Right lobe of liver (tissue), 6 donors: ENCODE data around the gene MEIS2. TPM values are rescaled to one million over a fixed set of nuclear protein-coding genes. Genes with fewer than 3 reads are reported as not detected.

ENCODE experiments used
- ATAC-seq, 4 donors: fragments of 200-7000 bp; cut with Tn5 transposase; one replicate each; pipeline ENCODE4 v1.9.1; 2020; ENCODE audit warnings: mild to moderate bottlenecking in 4 of 4, moderate library complexity in 4 of 4
- DNase-seq, 3 donors: peaks; one replicate each; pipeline ENCODE4 v3.0.0-alpha.2; 2020
- H3K27ac ChIP-seq, 3 donors: fragments of 200-600 bp; one replicate each; pipeline ENCODE4 v1.8.0; 2022
- H3K27me3 ChIP-seq, 2 donors: fragments of 200-600 bp; one replicate each; pipeline ENCODE4 v1.8.0; 2022
- H3K36me3 ChIP-seq, 4 donors: fragments of 200-600 bp; sonication (generic) in 1 of 4; one replicate each; pipeline versions ENCODE4 v1.5.1 to v1.8.0; 2017 to 2022; ENCODE audit warnings: control low read depth in 1 of 4
- H3K4me1 ChIP-seq, 4 donors: fragments of 200-600 bp; sonication (generic) in 1 of 4; one replicate each; pipeline versions ENCODE4 v1.5.1 to v1.8.0; 2017 to 2022; ENCODE audit warnings: control low read depth in 1 of 4
- H3K4me3 ChIP-seq, 3 donors: fragments of 200-600 bp; one replicate each; pipeline ENCODE4 v1.8.0; 2022
- H3K9me3 ChIP-seq, 4 donors: fragments of 200-600 bp; sonication (generic) in 1 of 4; one replicate each; pipeline versions ENCODE4 v1.5.1 to v1.8.0; 2017 to 2022; ENCODE audit warnings: control low read depth in 1 of 4
- POLR2A ChIP-seq: fragments of 450-650 bp; IDR thresholded peaks from one replicate; pipeline ENCODE4 v1.6.1; 2017; ENCODE audit warnings: antibody characterized with exemption, mild to moderate bottlenecking
- WGBS: methylation state at CpG from one replicate; pipeline ENCODE4 v1.1.6; 2018; ENCODE audit warnings: low coverage, low lambda C conversion rate; ENCODE audit not compliant: insufficient coverage; ENCODE audit errors: missing lambda C conversion rate; 5-methylcytosine and 5-hydroxymethylcytosine counted together
- intact Hi-C, 2 donors: fragments of 100-400 bp; cut with DNase I; formaldehyde crosslinking; loops; one replicate each; pipeline versions ENCODE4 v1.11.2 to v1.14.1; 2022
- total RNA-seq, 6 experiments: library from RNA; depleted of rRNA in 2 of 6; stranded (reverse); fragments of >200 nt in 2 of 6; fragmentation: NEBNext Ultra II Directional in 3 of 6; extraction: Animal tissue kit (Norgen Biotek cat#: 25700) in 3 of 6; gene quantifications; one replicate each; pipeline versions ENCODE4 v1.1.0 to v1.2.4, GENCODE V29; 2016 to 2023
- TF ChIP-seq, protein P1 (sequence below), 4 donors: fragments of 200-600 bp in 3 of 4; fragments of 450-650 bp in 1 of 4; IDR thresholded peaks; one replicate each; pipeline versions ENCODE4 v1.5.1 to v1.8.0; 2016 to 2022; ENCODE audit warnings: antibody characterized with exemption in 4 of 4, mild to moderate bottlenecking in 2 of 4
- donor health status: DM: no; HTN: yes; CAD: no.
- donor health status: DM: no; HTN: no; CAD: no.
- donor health status: DM: no; HTN: no; CAD: no.
- donor health status: DM: no; HTN: yes; CAD: no.
- donor health status: DM: no; HTN: yes; CAD: no.

MEIS2 gene
- total RNA-seq, 6 experiments from 2014 or later, result 6.1 to 18.0 (median 7.9) TPM

DNA sequence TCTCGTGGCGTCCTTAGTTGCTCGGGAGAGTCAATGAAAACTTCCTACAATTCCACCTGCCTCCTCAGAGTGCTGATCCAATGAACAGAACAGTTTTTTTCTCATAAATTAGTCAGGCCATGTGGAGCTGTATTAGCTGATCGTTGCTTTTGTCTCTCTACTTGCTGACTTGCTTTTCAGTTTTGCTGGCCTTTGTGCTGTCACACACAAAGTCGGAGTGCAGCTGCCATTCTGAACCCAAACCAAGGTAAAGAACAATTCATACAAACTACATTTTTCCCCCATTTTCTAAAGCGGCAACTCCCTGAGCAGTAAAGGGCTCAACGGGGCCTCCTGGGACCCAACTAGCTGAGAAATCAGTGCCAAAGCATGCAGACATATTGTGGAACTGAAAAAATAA lies 43.1 kb downstream of the MEIS2 start:
- no peak overlapping the region for H3K27ac ChIP-seq
- no peak for ATAC-seq
- WGBS, result 93% methylated on average over 7 of the region's 7 CpGs
- H3K27me3 ChIP-seq, result no peaks in the 10 kb centered on the region
- intact Hi-C loops, result no loop called here
- TF ChIP-seq POLR2A, result no peak
- no peaks in the 10 kb centered on the region for H3K4me1 ChIP-seq
- H3K9me3 ChIP-seq, result no peaks in the 10 kb centered on the region
- DNase-seq, result no peak
- H3K36me3 ChIP-seq, result no peaks in the 10 kb centered on the region
- H3K4me3 ChIP-seq, result no peak overlapping the region

DNA sequence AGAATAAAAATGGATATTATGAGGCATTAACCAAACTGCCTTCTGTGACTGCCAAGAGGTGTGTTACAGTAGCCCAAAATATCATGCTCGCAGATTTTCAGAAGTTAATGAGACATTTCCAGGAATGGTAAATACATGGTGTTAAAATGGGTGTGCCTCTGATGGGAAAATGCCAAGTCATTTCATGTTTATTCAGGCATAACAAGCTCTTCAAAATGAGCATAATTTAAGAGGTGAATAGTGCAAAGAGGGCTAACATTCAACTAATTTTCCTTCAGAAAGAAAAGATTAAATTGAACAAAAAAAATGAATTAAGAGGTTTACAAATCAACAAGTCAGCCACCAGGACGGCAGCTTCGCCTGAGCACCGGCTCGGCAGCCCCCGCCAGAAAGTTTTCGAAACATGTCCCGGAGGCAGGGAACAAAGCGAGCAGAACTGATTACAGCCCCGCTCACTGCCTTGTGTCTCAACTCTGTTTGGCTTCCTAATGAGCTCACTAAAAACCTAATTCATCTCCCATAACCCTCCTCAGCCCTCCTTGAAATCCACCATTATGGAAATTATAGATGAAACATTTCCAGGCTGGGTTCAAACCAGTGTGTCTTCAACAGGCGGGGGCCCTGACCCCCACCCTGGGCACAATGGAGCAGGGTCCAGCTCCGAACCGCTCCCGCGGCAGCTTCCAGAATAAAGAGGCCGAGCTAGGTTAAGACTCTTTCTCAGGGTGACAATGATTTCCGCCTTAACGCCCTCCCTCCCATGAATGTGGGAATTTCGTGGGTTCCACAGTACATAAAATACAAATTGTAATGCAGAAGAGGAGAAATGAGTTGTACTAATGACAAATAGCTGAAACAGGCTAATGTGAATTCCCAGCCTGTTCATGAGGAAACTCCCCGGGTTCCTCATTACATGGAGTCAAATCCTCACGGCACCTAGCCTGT lies 43.9 kb downstream of the MEIS2 start:
- ATAC-seq, result no peak
- intact Hi-C loops, result no loop called here

DNA sequence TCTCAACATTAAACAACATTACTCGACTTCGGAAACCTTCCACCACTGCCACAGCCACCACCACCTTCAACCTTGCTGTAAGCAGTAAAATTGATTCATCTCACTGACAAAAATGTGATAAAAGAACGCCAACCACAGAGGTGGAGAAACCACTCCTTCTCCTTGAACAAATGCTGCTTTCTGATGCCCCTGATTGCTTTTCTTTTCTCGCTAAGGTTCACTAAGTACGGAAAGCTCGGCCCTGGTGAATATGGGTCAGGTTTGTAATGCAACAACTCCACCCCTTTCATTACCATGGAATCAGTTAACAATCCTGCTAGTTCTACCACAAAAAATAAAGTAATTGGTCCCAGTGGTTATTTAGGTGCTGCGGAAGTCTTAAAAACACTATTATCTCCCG lies 44.9 kb downstream of the MEIS2 start:
- no peak overlapping the region for H3K4me3 ChIP-seq
- no peak overlapping the region for H3K27ac ChIP-seq
- intact Hi-C loops, result no loop called here
- H3K9me3 ChIP-seq, result no peaks in the 10 kb centered on the region
- TF ChIP-seq POLR2A, result no peak
- TF ChIP-seq, protein P1, sequence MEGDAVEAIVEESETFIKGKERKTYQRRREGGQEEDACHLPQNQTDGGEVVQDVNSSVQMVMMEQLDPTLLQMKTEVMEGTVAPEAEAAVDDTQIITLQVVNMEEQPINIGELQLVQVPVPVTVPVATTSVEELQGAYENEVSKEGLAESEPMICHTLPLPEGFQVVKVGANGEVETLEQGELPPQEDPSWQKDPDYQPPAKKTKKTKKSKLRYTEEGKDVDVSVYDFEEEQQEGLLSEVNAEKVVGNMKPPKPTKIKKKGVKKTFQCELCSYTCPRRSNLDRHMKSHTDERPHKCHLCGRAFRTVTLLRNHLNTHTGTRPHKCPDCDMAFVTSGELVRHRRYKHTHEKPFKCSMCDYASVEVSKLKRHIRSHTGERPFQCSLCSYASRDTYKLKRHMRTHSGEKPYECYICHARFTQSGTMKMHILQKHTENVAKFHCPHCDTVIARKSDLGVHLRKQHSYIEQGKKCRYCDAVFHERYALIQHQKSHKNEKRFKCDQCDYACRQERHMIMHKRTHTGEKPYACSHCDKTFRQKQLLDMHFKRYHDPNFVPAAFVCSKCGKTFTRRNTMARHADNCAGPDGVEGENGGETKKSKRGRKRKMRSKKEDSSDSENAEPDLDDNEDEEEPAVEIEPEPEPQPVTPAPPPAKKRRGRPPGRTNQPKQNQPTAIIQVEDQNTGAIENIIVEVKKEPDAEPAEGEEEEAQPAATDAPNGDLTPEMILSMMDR (IDR thresholded peaks at IDR 0.05), result no peak
- 94% methylated on average over 8 of the region's 8 CpGs for WGBS
- H3K36me3 ChIP-seq, result no peaks in the 10 kb centered on the region
- H3K4me1 ChIP-seq, result no peaks in the 10 kb centered on the region
- H3K27me3 ChIP-seq, result no peaks in the 10 kb centered on the region
- DNase-seq, result no peak
- no peak for ATAC-seq

More for the DNA sequence above, 43.9 kb downstream of the MEIS2 start:
- Histone ChIP-seq H3K27ac (no peak overlapping the region), H3K9me3 (no peaks in the 10 kb centered on the region), H3K4me3 (no peak overlapping the region), H3K4me1 (no peaks in the 10 kb centered on the region), H3K27me3 (no peaks in the 10 kb centered on the region), H3K36me3 (no peaks in the 10 kb centered on the region)
- no peak for TF ChIP-seq POLR2A
- TF ChIP-seq, protein P1 (IDR thresholded peaks at IDR 0.05), result no peak
- WGBS, result 89% methylated on average over 13 of the region's 21 CpGs
- DNase-seq, result no peak

DNA sequence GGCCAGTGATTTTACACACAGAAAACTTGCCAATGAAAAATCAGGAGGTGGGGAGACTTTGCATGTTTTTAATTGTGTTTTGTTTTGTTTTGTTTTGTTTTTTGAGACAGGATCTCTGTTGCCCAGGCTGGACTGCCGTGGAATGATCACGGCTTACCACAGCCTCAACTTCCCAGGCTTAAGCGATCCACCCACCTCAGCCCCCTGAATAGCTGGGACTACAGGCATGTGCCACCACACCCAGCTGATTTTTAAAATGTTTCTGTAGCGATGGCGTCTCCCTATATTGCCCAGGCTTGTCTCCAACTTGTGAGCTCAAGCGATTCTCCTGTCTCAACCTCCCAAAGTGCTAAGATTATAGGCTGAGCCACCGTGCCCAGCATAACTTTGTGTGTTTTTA lies 46.0 kb downstream of the MEIS2 start:
- no peak overlapping the region for H3K27ac ChIP-seq
- H3K4me3 ChIP-seq, result no peak overlapping the region
- DNase-seq (no peak), ATAC-seq (no peak)
- H3K9me3 ChIP-seq, result no peaks in the 10 kb centered on the region
- intact Hi-C loops, result no loop called here
- no peaks in the 10 kb centered on the region for H3K4me1 ChIP-seq
- WGBS, result 83% methylated on average over 7 of the region's 7 CpGs
- TF ChIP-seq, protein P1 (IDR thresholded peaks at IDR 0.05), result no peak
- TF ChIP-seq POLR2A, result no peak
- H3K36me3 ChIP-seq, result no peaks in the 10 kb centered on the region
- H3K27me3 ChIP-seq, result no peaks in the 10 kb centered on the region

DNA sequence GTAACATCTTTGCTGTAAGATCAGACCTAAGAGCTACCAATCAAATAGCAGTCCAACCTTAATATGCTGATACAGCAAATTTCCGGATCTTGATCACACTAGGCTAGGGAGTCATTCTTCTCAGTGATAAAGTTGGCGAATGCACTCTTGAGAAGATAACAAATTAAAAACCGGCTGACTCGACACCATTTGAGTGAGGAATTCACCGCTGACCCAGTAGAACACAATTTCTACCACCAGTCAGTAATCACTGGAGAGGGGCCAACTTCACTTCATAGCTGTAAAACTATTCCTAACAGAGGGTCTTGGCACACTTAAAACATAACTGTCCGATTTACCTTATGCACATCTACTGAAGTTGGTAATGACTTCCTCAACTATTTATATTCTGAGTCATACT lies 47.2 kb downstream of the MEIS2 start:
- no peak for TF ChIP-seq POLR2A
- TF ChIP-seq, protein P1 (IDR thresholded peaks at IDR 0.05), result no peak
- Histone ChIP-seq H3K27ac (no peak overlapping the region), H3K4me1 (no peaks in the 10 kb centered on the region), H3K9me3 (no peaks in the 10 kb centered on the region), H3K27me3 (no peaks in the 10 kb centered on the region), H3K36me3 (no peaks in the 10 kb centered on the region), H3K4me3 (no peak overlapping the region)
- ATAC-seq (no peak), DNase-seq (no peak)
- intact Hi-C loops, result no loop called here
- WGBS, result 62% methylated on average over 5 of the region's 6 CpGs
